ENCODE data around the gene TEX55. TPM values are rescaled to one million over a fixed set of nuclear protein-coding genes. Genes with fewer than 3 reads are reported as not detected.

TEX55 gene
- total and polyA plus RNA-seq, 8 donors, result not detected

DNA sequence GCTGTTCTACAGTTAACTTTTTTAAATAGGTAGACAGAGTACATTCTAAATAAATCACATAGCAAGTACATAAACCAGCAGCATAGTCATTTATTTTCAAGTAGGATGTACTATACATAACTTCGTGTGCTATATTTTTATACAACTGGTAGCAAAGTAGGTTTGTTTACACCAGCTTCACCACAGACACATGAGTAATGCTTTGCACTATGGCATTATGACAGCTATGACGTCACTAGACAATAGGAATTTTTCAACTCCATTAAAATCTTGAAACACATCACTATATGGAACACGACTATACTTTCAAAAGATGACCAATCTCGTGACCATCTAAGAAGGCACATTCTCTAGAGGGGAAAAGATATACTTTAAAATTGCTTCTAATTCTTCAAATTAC lies 3.5 kb downstream of the TEX55 start:
- Histone ChIP-seq H3K4me1 (no peaks in the 10 kb centered on the region), H3K36me3 (no peaks in the 10 kb centered on the region), H3K27me3 (no peaks in the 10 kb centered on the region), H3K9me3 (peaks cover 0 to 14% of the 10 kb centered on the region in 2 donors), H3K27ac (no peak overlapping the region), H3K4me3 (no peak overlapping the region)
- TF ChIP-seq, protein P1, sequence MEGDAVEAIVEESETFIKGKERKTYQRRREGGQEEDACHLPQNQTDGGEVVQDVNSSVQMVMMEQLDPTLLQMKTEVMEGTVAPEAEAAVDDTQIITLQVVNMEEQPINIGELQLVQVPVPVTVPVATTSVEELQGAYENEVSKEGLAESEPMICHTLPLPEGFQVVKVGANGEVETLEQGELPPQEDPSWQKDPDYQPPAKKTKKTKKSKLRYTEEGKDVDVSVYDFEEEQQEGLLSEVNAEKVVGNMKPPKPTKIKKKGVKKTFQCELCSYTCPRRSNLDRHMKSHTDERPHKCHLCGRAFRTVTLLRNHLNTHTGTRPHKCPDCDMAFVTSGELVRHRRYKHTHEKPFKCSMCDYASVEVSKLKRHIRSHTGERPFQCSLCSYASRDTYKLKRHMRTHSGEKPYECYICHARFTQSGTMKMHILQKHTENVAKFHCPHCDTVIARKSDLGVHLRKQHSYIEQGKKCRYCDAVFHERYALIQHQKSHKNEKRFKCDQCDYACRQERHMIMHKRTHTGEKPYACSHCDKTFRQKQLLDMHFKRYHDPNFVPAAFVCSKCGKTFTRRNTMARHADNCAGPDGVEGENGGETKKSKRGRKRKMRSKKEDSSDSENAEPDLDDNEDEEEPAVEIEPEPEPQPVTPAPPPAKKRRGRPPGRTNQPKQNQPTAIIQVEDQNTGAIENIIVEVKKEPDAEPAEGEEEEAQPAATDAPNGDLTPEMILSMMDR (IDR thresholded peaks at IDR 0.05), result no peak
- intact Hi-C loops (cut with DNase I), result no loop called here
- ATAC-seq (no peak), DNase-seq (no peak)

DNA sequence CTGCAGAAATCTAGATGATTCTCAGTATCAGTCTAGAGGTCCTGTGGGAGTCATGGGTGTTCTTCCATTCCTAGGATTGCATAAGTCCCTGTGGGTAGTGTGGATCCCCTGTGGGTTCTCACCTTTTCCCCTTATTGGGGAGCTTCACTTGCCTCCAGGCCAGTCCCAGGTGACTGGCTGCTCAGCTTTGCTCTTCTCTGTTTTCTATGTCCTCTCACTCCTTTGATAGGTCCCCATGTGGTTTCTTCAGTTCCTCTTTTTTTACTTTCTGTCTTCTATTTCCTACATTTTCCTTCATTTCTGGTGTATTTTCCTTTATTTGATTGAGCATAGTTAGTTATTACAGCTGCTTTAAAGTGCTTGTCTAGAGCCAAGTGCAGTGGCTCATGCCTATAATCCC lies 10.9 kb downstream of the TEX55 start:
- Histone ChIP-seq H3K36me3 (no peaks in the 10 kb centered on the region), H3K9me3 (peaks cover 0 to 23% of the 10 kb centered on the region in 2 donors), H3K4me1 (no peaks in the 10 kb centered on the region), H3K27me3 (no peaks in the 10 kb centered on the region), H3K4me3 (no peak overlapping the region), H3K27ac (no peak overlapping the region)
- TF ChIP-seq, protein P1 (IDR thresholded peaks at IDR 0.05), result no peak
- ATAC-seq, result no peak
- DNase-seq, result no peak
- intact Hi-C loops (cut with DNase I), result no loop called here

DNA sequence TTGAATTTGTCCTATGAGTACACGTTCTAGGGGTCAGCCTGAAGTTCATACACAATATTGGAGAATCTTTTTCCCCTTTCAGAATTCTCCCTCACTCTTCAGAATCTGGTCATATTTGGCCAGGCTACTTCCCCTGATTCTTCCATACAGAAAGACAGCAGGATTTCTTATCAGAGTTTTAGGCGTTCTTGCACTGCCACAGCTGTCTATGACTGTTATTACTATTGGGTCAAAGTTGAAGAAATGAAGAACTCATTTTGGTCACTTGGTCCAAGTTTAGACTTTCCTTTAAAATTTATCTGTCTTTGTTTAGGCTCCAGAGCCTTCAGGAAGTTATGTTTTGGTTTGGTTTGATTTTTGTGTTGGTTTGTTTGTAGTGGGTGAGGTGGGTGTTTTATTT lies 12.0 kb downstream of the TEX55 start:
- no peak overlapping the region for H3K4me3 ChIP-seq
- TF ChIP-seq, protein P1 (IDR thresholded peaks at IDR 0.05), result no peak
- H3K9me3 ChIP-seq, result peaks cover 0 to 23% of the 10 kb centered on the region in 2 donors
- H3K36me3 ChIP-seq, result no peaks in the 10 kb centered on the region
- intact Hi-C loops (cut with DNase I), result no loop called here
- H3K4me1 ChIP-seq, result no peaks in the 10 kb centered on the region
- ATAC-seq (no peak), DNase-seq (peak in 1 of 4 donors; percentile 21)
- H3K27ac ChIP-seq, result no peak overlapping the region
- no peaks in the 10 kb centered on the region for H3K27me3 ChIP-seq

DNA sequence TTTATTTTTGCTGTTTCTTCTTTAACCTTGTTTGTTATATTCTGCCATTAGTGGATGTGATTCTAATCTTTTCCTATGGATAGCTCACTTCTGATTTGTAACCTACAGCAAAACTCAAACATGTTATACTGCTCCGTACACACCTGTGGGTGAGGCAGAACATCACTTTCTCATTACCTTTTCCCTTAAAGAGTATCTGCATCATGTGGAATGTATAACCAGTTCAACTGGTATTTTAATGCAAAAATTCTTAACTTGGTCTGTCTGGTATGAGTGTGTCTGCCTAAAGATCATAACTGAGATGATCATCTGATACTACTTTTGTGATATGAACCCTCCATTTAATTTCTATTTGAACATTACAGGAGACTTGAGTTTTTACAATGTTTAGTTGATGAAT lies 14.4 kb downstream of the TEX55 start:
- DNase-seq, result no peak
- H3K27me3 ChIP-seq, result no peaks in the 10 kb centered on the region
- H3K4me1 ChIP-seq, result no peaks in the 10 kb centered on the region
- no peaks in the 10 kb centered on the region for H3K36me3 ChIP-seq
- ATAC-seq, result no peak
- no peak overlapping the region for H3K4me3 ChIP-seq
- peaks cover 0 to 16% of the 10 kb centered on the region in 2 donors for H3K9me3 ChIP-seq
- H3K27ac ChIP-seq, result no peak overlapping the region
- intact Hi-C loops (cut with DNase I), result no loop called here
- TF ChIP-seq, protein P1 (IDR thresholded peaks at IDR 0.05), result no peak

DNA sequence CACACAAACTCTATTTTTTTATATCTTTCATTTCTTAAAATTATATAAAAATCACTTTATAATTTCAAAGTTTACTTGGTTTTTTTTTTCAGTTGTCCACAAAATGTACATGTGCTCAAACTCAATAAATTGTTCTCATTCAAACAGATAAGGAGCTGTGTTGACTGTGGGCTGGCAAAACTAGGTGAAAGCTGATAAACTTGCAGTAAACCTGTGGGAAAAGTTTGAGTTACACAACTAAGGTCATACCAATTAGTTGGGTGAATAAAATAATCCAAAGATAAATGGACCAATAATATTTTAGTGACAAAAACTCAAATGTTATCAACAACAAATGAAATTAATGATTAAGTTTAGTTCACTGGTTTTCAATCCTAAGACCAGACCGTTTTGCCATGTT lies 14.8 kb downstream of the TEX55 start:
- ATAC-seq (no peak), DNase-seq (no peak)
- intact Hi-C loops (cut with DNase I), result no loop called here
- no peaks in the 10 kb centered on the region for H3K4me1 ChIP-seq
- H3K4me3 ChIP-seq, result no peak overlapping the region
- no peaks in the 10 kb centered on the region for H3K27me3 ChIP-seq
- H3K36me3 ChIP-seq, result no peaks in the 10 kb centered on the region
- peaks cover 0 to 17% of the 10 kb centered on the region in 2 donors for H3K9me3 ChIP-seq
- TF ChIP-seq, protein P1 (IDR thresholded peaks at IDR 0.05), result no peak
- H3K27ac ChIP-seq, result no peak overlapping the region
